NCI-H2081 (cell line): ENCODE measurements around the gene DIAPH2.
"Not testable (repeated sequence)": the region's sequence is repeated elsewhere in the genome, so short reads cannot be mapped to it uniquely, and the experiment has no call there.

Experiments
- DNase-seq, 2 experiments: peaks; one replicate each; lab custom pipeline; 2025; lab: John Stamatoyannopoulos, UW

DIAPH2 gene

GRCh38 chrX:96824166-96824565, 139.5 kb downstream of the DIAPH2 start:
- DNase-seq: no peak

GRCh38 chrX:96833333-96833732, 148.7 kb downstream of the DIAPH2 start:
- DNase-seq: no peak

- no peak for DNase-seq
These were observed 149.5 kb downstream of the DIAPH2 start for GRCh38 chrX:96834137-96834536.

GRCh38 chrX:96835660-96836289, 151.1 kb downstream of the DIAPH2 start:
- DNase-seq: no peak

- no peak for DNase-seq
These were observed 153.2 kb downstream of the DIAPH2 start for GRCh38 chrX:96837808-96838207.

- no peak for DNase-seq
These were observed 153.9 kb downstream of the DIAPH2 start for GRCh38 chrX:96838537-96838936.

- no peak for DNase-seq
These were observed 156.7 kb downstream of the DIAPH2 start for GRCh38 chrX:96841325-96841724.

- not testable (repeated sequence) for DNase-seq
These were observed 157.2 kb downstream of the DIAPH2 start for GRCh38 chrX:96841866-96842265.

GRCh38 chrX:96843566-96843965, 158.9 kb downstream of the DIAPH2 start:
- DNase-seq: no peak

GRCh38 chrX:96846841-96847240, 162.2 kb downstream of the DIAPH2 start:
- no peak for DNase-seq

- DNase-seq: not testable (repeated sequence)
These were observed 174.8 kb downstream of the DIAPH2 start for GRCh38 chrX:96859422-96859821.

GRCh38 chrX:96861218-96861617, 176.6 kb downstream of the DIAPH2 start:
- DNase-seq: no peak

- DNase-seq: no peak
These were observed 177.0 kb downstream of the DIAPH2 start for GRCh38 chrX:96861661-96862060.

GRCh38 chrX:96883608-96884007, 199.0 kb downstream of the DIAPH2 start, which contains the start of gene RPA4:
TSS of gene RPA4 (plus strand) at chrX:96883908. CDS start at chrX:96884311, 403 bp downstream.
- DNase-seq: no peak

- no peak for DNase-seq
These were observed 199.4 kb downstream of the DIAPH2 start for GRCh38 chrX:96884027-96884426.

- no peak for DNase-seq
These were observed 205.1 kb downstream of the DIAPH2 start for GRCh38 chrX:96889726-96890125.

- DNase-seq: no peak
These were observed 222.1 kb downstream of the DIAPH2 start for GRCh38 chrX:96906741-96907140.

- no peak for DNase-seq
These were observed 223.1 kb downstream of the DIAPH2 start for GRCh38 chrX:96907516-96908272.

GRCh38 chrX:96909291-96909690, 224.6 kb downstream of the DIAPH2 start:
- DNase-seq: no peak

- no peak for DNase-seq
These were observed 234.2 kb downstream of the DIAPH2 start for GRCh38 chrX:96918864-96919263.

GRCh38 chrX:96919672-96920071, 235.0 kb downstream of the DIAPH2 start:
- DNase-seq: no peak

GRCh38 chrX:96924581-96924980, 239.9 kb downstream of the DIAPH2 start:
- no peak for DNase-seq

GRCh38 chrX:96929036-96929435, 244.4 kb downstream of the DIAPH2 start:
- DNase-seq: no peak

- DNase-seq: no peak
These were observed 273.1 kb downstream of the DIAPH2 start for GRCh38 chrX:96957718-96958117.
